Measurements from ENCODE around the gene PNKP.
A peak's percentile ranks its signal among the peaks of the same experiment; 100 is the strongest.

Gene PNKP

GRCh38 chr19:49853852-49854377, 13.5 kb downstream of the PNKP start:
- H3K4me2 ChIP-seq (ENCODE audit: low read length), result peak overlapping the region; percentile 19
- H3K27me3 ChIP-seq (ENCODE audit: control insufficient read depth, insufficient read depth, low read length), result no peaks in the 10 kb centered on the region
- no peak overlapping the region for H3K9ac ChIP-seq (ENCODE audit: low read depth, low read length)
- H3K9me3 ChIP-seq (replicated peaks; ENCODE audit: low read length), result no peaks in the 10 kb centered on the region
- H3K4me3 ChIP-seq (ENCODE audit: low read length), result no peak overlapping the region
- H3K4me1 ChIP-seq (ENCODE audit: control insufficient read depth, insufficient read depth, low read length), result peaks cover 34% of the 10 kb centered on the region
- peaks cover 44% of the 10 kb centered on the region for H3K36me3 ChIP-seq (ENCODE audit: insufficient read depth, low read length)

- H3K4me1 ChIP-seq (ENCODE audit: control insufficient read depth, insufficient read depth, low read length), result peaks cover 32% of the 10 kb centered on the region
- H3K27me3 ChIP-seq (ENCODE audit: control insufficient read depth, insufficient read depth, low read length), result no peaks in the 10 kb centered on the region
- peaks cover 32% of the 10 kb centered on the region for H3K36me3 ChIP-seq (ENCODE audit: insufficient read depth, low read length)
- no peaks in the 10 kb centered on the region for H3K9me3 ChIP-seq (replicated peaks; ENCODE audit: low read length)
- H3K4me3 ChIP-seq (ENCODE audit: low read length), result peak overlapping the region; percentile 85
- H3K4me2 ChIP-seq (ENCODE audit: low read length), result peak overlapping the region; percentile 99
- H3K9ac ChIP-seq (ENCODE audit: low read depth, low read length), result peak overlapping the region; percentile 56
Measured at GRCh38 chr19:49852631-49853126, 14.7 kb downstream of the PNKP start.

- peak overlapping the region; percentile 85 for H3K4me3 ChIP-seq (ENCODE audit: low read length)
- peak overlapping the region; percentile 97 for H3K9ac ChIP-seq (ENCODE audit: low read depth, low read length)
Measured at GRCh38 chr19:49851456-49852259, 15.7 kb downstream of the PNKP start.

GRCh38 chr19:49850487-49851342, 16.7 kb downstream of the PNKP start, which contains the start of gene PTOV1:
TSS of gene PTOV1 (plus strand) at chr19:49851159.
- Histone ChIP-seq H3K9ac (ENCODE audit: low read depth, low read length) (peak within 1 kb of the TSS; percentile 97), H3K36me3 (ENCODE audit: insufficient read depth, low read length) (peaks cover 14% of the 10 kb centered on the region), H3K9me3 (replicated peaks; ENCODE audit: low read length) (no peaks in the 10 kb centered on the region), H3K27me3 (ENCODE audit: control insufficient read depth, insufficient read depth, low read length) (no peaks in the 10 kb centered on the region), H3K4me3 (ENCODE audit: low read length) (peak within 1 kb of the TSS; percentile 85), H3K4me1 (ENCODE audit: control insufficient read depth, insufficient read depth, low read length) (peaks cover 27% of the 10 kb centered on the region), H3K4me2 (ENCODE audit: low read length) (peak within 1 kb of the TSS; percentile 99)

More at GRCh38 chr19:49851456-49852259, 15.7 kb downstream of the PNKP start:
- H3K4me1 ChIP-seq (ENCODE audit: control insufficient read depth, insufficient read depth, low read length), result peaks cover 27% of the 10 kb centered on the region
- peaks cover 24% of the 10 kb centered on the region for H3K36me3 ChIP-seq (ENCODE audit: insufficient read depth, low read length)
- H3K27me3 ChIP-seq (ENCODE audit: control insufficient read depth, insufficient read depth, low read length), result no peaks in the 10 kb centered on the region
- H3K4me2 ChIP-seq (ENCODE audit: low read length), result peak overlapping the region; percentile 99
- no peaks in the 10 kb centered on the region for H3K9me3 ChIP-seq (replicated peaks; ENCODE audit: low read length)

GRCh38 chr19:49850221-49850486, 17.2 kb downstream of the PNKP start:
- peak overlapping the region; percentile 85 for H3K4me3 ChIP-seq (ENCODE audit: low read length)
- peak overlapping the region; percentile 97 for H3K9ac ChIP-seq (ENCODE audit: low read depth, low read length)
- H3K9me3 ChIP-seq (replicated peaks; ENCODE audit: low read length), result no peaks in the 10 kb centered on the region
- peak overlapping the region; percentile 89 for H3K4me2 ChIP-seq (ENCODE audit: low read length)
- H3K36me3 ChIP-seq (ENCODE audit: insufficient read depth, low read length), result peaks cover 9% of the 10 kb centered on the region
- H3K4me1 ChIP-seq (ENCODE audit: control insufficient read depth, insufficient read depth, low read length), result peaks cover 27% of the 10 kb centered on the region
- no peaks in the 10 kb centered on the region for H3K27me3 ChIP-seq (ENCODE audit: control insufficient read depth, insufficient read depth, low read length)

GRCh38 chr19:49849433-49850220, 17.7 kb downstream of the PNKP start:
- Histone ChIP-seq H3K36me3 (ENCODE audit: insufficient read depth, low read length) (peaks cover 4% of the 10 kb centered on the region), H3K4me1 (ENCODE audit: control insufficient read depth, insufficient read depth, low read length) (peaks cover 27% of the 10 kb centered on the region), H3K4me2 (ENCODE audit: low read length) (peak overlapping the region; percentile 89), H3K4me3 (ENCODE audit: low read length) (peak overlapping the region; percentile 85), H3K9ac (ENCODE audit: low read depth, low read length) (no peak overlapping the region), H3K27me3 (ENCODE audit: control insufficient read depth, insufficient read depth, low read length) (no peaks in the 10 kb centered on the region), H3K9me3 (replicated peaks; ENCODE audit: low read length) (no peaks in the 10 kb centered on the region)

- Histone ChIP-seq H3K9me3 (replicated peaks; ENCODE audit: low read length) (no peaks in the 10 kb centered on the region), H3K9ac (ENCODE audit: low read depth, low read length) (no peak overlapping the region), H3K4me3 (ENCODE audit: low read length) (no peak overlapping the region), H3K27me3 (ENCODE audit: control insufficient read depth, insufficient read depth, low read length) (no peaks in the 10 kb centered on the region), H3K4me2 (ENCODE audit: low read length) (no peak overlapping the region), H3K4me1 (ENCODE audit: control insufficient read depth, insufficient read depth, low read length) (peaks cover 27% of the 10 kb centered on the region), H3K36me3 (ENCODE audit: insufficient read depth, low read length) (peaks cover 4% of the 10 kb centered on the region)
Measured at GRCh38 chr19:49848938-49849337, 18.4 kb downstream of the PNKP start.

- H3K27me3 ChIP-seq (ENCODE audit: control insufficient read depth, insufficient read depth, low read length), result no peaks in the 10 kb centered on the region
- no peak overlapping the region for H3K4me3 ChIP-seq (ENCODE audit: low read length)
- peaks cover 27% of the 10 kb centered on the region for H3K4me1 ChIP-seq (ENCODE audit: control insufficient read depth, insufficient read depth, low read length)
- H3K9me3 ChIP-seq (replicated peaks; ENCODE audit: low read length), result no peaks in the 10 kb centered on the region
- peaks cover 4% of the 10 kb centered on the region for H3K36me3 ChIP-seq (ENCODE audit: insufficient read depth, low read length)
- H3K4me2 ChIP-seq (ENCODE audit: low read length), result peak overlapping the region; percentile 42
- H3K9ac ChIP-seq (ENCODE audit: low read depth, low read length), result no peak overlapping the region
Measured at GRCh38 chr19:49847731-49848696, 19.4 kb downstream of the PNKP start.

- peaks cover 4% of the 10 kb centered on the region for H3K36me3 ChIP-seq (ENCODE audit: insufficient read depth, low read length)
- no peaks in the 10 kb centered on the region for H3K9me3 ChIP-seq (replicated peaks; ENCODE audit: low read length)
- H3K4me2 ChIP-seq (ENCODE audit: low read length), result no peak overlapping the region
- H3K27me3 ChIP-seq (ENCODE audit: control insufficient read depth, insufficient read depth, low read length), result no peaks in the 10 kb centered on the region
- no peak overlapping the region for H3K9ac ChIP-seq (ENCODE audit: low read depth, low read length)
- H3K4me3 ChIP-seq (ENCODE audit: low read length), result no peak overlapping the region
- H3K4me1 ChIP-seq (ENCODE audit: control insufficient read depth, insufficient read depth, low read length), result peaks cover 16% of the 10 kb centered on the region
Measured at GRCh38 chr19:49846408-49846807, 21.0 kb downstream of the PNKP start.

GRCh38 chr19:49845414-49845813, 22.0 kb downstream of the PNKP start:
- no peak overlapping the region for H3K4me3 ChIP-seq (ENCODE audit: low read length)

More at GRCh38 chr19:49845414-49845813, 22.0 kb downstream of the PNKP start:
- Histone ChIP-seq H3K9me3 (replicated peaks; ENCODE audit: low read length) (no peaks in the 10 kb centered on the region), H3K4me1 (ENCODE audit: control insufficient read depth, insufficient read depth, low read length) (peaks cover 16% of the 10 kb centered on the region), H3K4me2 (ENCODE audit: low read length) (no peak overlapping the region), H3K36me3 (ENCODE audit: insufficient read depth, low read length) (peaks cover 12% of the 10 kb centered on the region), H3K27me3 (ENCODE audit: control insufficient read depth, insufficient read depth, low read length) (no peaks in the 10 kb centered on the region), H3K9ac (ENCODE audit: low read depth, low read length) (no peak overlapping the region)

All from skeletal muscle satellite cell (primary cell).